Fibroblast of skin of scalp (primary cell): ENCODE measurements around the gene SEMA6D.
A peak's percentile ranks its signal among the peaks of the same experiment; 100 is the strongest.

Source experiments
- DNase-seq: peaks from one replicate; pipeline ENCODE4 v3.0.0-alpha.2; 2013

The SEMA6D gene

DNA sequence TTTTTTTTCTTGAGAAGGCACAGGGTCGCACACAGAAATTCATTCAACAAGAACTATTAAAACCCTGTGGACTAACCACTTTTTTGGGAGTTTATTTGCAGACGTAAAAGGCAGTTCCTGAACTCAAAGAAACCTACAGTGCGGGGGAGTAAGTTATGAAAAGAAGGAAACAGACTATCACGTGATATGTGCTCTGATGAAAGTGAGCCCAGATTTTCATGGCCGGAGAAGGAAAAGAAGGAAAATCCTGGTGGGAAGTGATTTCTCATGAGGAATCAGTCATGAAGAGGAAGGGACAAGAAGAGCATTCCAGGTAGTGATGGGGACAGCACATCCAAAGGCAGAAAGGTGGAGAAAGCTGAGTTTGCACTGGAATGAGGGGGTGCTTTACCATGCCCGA is 26.1 kb downstream of the SEMA6D start:
- DNase-seq, result no peak

DNA sequence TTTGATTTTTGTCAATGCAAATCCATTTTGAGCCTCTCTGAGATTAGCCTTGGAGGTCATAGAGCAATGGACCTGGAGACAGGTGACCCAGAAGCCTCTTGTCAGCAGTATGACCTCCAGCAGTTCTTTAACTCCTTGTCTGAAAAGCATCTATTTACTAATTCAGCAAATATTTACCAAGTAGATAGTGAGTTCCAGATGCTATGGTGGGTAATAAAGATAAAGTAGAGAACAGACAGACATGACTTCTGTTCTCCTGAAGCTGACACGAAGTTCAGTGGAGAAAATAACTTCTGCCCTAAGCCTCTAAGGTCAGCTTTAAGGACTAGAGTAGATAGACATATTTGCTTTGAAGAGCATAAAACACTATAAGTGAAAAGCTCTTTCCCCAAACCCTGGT is 26.6 kb downstream of the SEMA6D start:
- no peak for DNase-seq

DNA sequence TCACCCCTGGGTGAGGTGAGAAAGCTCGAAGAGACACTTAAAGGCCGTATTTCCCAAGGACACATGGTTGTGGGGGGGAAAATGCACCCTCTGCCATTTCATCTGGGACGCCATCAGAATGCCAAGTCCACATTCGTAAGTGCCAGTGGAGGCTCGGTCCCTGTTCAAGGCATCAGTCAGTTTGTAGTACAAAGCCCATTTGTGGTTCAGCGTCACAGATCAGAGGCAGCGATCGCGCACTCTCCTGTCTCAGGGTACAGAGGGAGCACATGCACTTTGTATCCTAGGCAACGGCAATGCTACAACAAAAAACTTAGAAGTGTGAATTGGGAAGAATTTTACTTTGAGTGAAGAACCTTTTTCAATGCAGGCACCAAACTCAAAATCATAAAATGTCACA is 27.2 kb downstream of the SEMA6D start:
- no peak for DNase-seq

GRCh38 chr15:47744973-47745372 is 27.7 kb downstream of the SEMA6D start:
- DNase-seq, result no peak

DNA sequence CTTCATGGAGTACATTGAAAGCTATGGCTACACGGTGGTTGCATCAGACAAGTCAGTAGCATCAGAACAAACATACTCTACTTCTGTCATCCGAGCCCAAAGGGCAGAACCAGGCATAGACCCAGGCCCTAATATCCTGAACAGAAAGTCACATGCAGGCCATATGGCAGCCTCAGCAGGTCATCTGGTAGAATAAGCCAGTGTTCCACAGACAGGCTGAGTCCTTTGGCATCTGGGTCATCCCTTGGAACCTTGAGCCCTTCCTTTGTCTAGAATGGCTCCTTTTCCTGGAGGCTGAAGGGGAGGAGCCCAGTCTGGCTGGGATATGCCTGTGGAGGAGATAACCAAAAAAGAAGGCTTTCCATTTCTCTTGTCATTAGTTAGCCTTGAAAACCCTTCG is 29.2 kb downstream of the SEMA6D start:
- DNase-seq, result no peak

DNA sequence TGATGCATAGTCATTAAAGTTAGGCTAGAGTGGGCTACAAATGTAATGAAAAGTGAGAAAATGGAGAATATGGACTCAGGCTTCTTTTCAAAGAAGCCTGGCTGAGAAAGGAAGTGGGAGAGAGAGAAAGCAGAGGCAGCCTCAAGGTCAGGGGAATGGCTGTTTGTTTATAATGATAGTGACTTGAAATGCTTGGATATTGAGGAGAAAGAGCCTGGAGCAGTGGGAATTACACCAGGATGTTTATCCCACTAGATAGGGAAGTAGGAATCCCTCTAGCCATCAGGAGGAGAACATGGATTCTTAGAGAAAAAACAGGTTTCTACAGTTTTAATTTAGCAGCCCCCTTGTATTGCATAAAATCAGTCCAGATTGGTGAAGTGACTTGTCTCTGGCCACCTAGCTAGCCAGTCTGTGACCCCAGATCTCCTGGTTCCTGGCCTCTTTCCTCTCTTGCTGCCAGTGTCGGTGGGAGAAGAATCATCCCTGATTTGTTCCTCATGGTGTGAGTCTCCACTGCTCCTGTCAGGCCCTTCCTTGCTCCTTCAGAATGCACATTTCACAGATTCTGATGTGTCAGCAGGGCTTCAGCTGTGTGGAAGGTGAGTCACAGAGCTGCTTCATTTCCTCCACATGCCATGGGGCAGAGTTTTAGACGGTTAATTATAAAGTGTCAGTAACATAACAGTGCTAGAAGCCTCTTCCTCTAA is 32.9 kb downstream of the SEMA6D start:
- peak; percentile 90 for DNase-seq

DNA sequence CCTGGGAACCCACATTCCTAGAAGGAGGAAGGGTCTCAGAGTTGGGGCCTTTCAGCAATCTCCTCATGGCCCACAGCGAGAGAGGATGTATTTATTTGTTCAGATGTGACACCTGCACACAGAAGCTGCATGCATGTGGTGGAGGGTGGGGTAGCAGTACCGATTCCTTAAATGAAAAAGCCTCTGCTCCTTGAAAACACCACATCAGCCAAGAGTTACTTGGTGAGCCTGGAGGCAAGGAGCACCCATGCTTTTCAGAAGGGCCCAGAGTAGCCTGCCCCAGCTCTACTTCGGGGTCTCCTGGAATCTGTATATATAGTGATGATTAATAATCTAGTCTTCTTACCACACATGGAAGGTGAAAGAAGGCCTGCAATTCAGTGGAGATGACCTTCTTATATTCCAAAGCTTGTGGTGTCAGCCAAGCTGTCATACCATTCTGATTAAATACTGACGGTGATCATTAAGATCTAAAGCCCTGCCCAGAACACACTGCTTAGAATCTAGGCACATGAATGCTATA is 33.5 kb downstream of the SEMA6D start:
- no peak for DNase-seq

- no peak for DNase-seq
Measured at GRCh38 chr15:47753591-47753990, 36.3 kb downstream of the SEMA6D start.

- peak; percentile 15 for DNase-seq
Measured at GRCh38 chr15:47754312-47754711, 37.0 kb downstream of the SEMA6D start.

DNA sequence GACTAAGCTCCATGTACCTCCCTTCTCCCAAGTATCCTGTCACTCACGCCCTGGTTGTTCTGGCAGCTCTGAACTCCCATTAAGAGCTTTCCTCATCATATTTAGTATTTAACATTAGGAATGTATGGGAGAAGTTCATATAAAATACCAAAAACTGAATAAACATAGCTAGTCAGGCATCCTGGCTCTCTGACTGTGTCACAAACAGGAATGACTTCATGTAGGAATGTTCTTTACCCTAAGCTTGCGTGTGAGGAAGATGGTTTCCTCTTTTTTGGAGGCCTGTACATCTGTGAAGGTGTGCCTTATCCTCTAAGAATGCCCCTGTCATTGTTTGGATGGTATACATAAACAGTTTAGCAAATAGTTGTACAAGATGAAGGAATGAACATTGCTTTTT is 38.6 kb downstream of the SEMA6D start:
- DNase-seq, result peak; percentile 35

DNA sequence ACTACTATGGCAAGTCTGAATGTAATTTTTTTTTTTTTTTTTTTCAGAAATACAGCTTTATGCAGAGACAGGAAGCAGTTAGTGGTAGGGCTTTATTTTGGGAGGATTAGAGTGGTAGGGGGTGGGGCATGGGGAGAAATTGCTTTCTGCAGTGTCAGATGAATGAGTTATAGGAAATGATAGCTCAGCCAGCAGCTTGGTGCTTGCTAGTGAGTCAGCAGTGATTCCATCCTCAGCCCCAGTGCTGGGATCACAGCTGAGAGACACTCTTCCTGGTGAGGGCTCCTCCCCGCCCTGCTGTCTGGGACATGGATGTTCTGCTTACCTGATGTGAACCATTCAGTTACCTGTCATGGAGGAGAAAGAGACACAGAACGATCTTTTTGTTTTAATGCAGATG is 39.6 kb downstream of the SEMA6D start:
- peak; percentile 94 for DNase-seq

- DNase-seq, result no peak
Measured at GRCh38 chr15:47757331-47757730, 40.0 kb downstream of the SEMA6D start.

- no peak for DNase-seq
Measured at GRCh38 chr15:47762621-47763020, 45.3 kb downstream of the SEMA6D start.

GRCh38 chr15:47764666-47765065 is 47.4 kb downstream of the SEMA6D start:
- no peak for DNase-seq

GRCh38 chr15:47766406-47766805 is 49.1 kb downstream of the SEMA6D start:
- DNase-seq, result no peak

DNA sequence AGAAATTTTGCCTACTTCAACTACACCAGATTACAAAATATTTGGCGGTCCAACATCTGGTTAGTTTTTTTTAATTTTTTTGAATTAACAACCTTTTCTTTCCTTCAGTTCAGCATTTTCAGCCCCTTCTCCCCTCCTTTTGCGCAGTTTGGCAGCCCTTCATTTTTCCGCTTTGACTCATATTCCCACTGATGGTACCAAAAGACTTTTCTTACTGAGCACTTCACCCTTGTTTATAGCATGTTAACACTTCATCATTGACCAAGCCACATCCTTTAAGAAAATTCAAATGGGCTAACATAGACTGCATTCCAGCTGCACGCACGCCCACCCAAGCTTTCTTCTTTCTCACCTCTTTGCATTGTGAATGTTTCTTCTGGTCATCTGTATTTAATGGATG is 49.7 kb downstream of the SEMA6D start:
- DNase-seq, result no peak

GRCh38 chr15:47768735-47769134 is 51.4 kb downstream of the SEMA6D start:
- no peak for DNase-seq

DNA sequence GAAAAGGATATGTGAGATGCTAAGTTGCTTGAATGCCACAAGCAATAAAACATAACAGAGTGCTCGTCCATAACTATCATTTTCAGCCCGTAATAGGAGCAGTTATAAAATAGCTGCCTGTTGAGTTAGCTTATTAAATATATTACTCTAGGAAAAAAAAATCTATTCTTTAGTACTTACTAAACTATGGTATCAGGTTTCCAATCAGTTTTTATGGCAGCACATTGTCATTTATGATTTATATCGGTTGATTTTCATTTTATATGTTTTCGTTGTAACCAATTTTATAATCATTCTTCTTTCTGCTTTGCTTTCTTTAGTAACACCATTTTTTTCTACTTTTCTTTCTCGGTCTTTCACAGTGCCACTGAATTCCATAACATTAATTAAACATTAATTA is 51.9 kb downstream of the SEMA6D start:
- no peak for DNase-seq

GRCh38 chr15:47773143-47773542 is 55.8 kb downstream of the SEMA6D start:
- DNase-seq, result no peak

DNA sequence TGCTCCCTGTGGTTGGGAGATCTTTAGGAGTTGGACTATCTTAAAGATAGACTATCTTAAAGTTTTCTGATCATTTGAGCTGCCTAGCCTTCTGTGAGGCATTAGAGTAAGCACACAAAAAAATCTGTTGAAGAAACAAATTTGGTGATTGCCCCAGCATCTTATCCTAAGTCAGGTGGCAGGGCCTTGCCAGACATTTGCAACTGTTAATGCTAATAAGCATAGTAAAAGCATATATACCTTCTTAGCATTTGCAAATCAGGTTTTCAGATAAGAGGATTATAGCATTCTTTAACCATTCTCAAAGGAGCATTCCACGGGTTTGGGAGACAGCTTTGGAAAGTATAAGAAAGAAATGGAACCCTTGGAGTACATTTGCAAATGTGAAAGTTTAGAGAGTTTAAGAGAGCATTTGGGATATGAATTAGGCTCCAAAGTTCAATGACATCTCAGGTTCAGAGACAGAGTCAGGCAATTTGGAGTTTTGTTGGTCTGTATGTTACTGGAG is 61.0 kb downstream of the SEMA6D start:
- no peak for DNase-seq

- DNase-seq, result no peak
Measured at GRCh38 chr15:47780971-47781370, 63.7 kb downstream of the SEMA6D start.

GRCh38 chr15:47781527-47781926 is 64.2 kb downstream of the SEMA6D start:
- DNase-seq, result no peak

GRCh38 chr15:47784820-47785219 is 67.5 kb downstream of the SEMA6D start:
- DNase-seq, result no peak

- DNase-seq, result peak; percentile 15
Measured at GRCh38 chr15:47786371-47786770, 69.1 kb downstream of the SEMA6D start.

DNA sequence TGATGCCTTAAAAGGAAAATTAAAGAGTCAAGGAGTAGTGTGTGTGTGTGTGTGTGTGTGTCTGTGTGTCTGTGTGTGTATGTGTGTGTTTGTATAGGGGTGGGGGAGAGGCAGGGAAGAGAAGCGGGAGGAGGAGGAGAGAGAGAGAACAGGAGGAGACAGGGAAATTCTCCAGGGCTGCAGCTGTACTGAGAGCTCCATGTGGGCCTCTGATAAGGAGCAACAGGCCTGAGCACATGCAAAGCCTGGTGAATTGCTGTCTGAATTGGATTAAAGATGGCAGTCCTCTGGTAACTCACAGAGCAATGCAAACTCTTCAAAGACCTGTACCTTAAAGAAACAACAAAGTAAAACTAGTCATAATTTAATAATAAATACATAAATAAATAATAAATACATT is 70.6 kb downstream of the SEMA6D start:
- DNase-seq, result no peak
